Effector CD4-positive, alpha-beta T cell (primary cell): ENCODE measurements around the gene CCDC40.
A peak's percentile ranks its signal among the peaks of the same experiment; 100 is the strongest.

Source experiments
- DNase-seq: peaks from one replicate; pipeline ENCODE4 v3.0.0-alpha.2; 2020

CCDC40 gene

GRCh38 chr17:80002070-80002641, 34.3 kb upstream of the CCDC40 start:
- DNase-seq, result no peak

DNA sequence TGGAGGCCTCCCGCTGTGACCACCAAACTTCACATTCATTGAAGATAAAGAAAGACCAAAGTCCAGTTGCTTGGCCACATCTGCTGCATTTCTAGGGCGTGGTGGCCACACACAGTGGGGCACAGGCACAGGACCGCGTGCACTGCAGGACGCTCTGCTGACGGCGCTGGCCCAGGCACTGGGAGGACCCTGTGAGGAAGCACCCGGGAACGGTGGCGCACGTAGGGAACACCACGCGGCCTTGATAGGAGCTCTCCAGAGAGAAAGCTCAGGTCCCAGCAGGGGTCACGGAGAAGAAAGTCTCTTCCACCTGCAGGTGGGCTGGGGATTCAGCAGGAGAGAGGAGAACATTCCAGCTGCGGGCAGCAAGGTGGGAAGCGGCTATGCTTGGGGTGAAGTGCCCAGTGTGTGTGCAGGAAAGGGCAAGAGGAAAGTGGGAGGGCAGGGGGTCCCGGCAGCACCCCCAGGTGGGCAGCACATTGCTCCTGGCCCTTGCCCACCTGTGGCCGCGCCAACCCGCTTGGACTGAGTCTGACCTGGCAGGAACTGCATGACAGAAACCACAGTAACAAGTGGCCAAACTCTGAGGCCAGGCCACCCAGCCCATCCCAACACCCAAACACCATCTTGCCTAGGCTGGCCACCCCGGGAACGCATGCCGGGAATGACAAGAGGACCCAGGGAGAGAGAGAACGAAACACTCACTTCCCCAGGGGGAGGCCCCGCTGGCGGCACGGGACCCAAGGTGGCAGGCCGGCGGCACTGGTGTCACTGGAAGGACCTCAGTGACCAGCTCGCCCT, 33.6 kb upstream of the CCDC40 start:
- DNase-seq, result no peak

GRCh38 chr17:80003969-80004368, 32.5 kb upstream of the CCDC40 start:
- no peak for DNase-seq

DNA sequence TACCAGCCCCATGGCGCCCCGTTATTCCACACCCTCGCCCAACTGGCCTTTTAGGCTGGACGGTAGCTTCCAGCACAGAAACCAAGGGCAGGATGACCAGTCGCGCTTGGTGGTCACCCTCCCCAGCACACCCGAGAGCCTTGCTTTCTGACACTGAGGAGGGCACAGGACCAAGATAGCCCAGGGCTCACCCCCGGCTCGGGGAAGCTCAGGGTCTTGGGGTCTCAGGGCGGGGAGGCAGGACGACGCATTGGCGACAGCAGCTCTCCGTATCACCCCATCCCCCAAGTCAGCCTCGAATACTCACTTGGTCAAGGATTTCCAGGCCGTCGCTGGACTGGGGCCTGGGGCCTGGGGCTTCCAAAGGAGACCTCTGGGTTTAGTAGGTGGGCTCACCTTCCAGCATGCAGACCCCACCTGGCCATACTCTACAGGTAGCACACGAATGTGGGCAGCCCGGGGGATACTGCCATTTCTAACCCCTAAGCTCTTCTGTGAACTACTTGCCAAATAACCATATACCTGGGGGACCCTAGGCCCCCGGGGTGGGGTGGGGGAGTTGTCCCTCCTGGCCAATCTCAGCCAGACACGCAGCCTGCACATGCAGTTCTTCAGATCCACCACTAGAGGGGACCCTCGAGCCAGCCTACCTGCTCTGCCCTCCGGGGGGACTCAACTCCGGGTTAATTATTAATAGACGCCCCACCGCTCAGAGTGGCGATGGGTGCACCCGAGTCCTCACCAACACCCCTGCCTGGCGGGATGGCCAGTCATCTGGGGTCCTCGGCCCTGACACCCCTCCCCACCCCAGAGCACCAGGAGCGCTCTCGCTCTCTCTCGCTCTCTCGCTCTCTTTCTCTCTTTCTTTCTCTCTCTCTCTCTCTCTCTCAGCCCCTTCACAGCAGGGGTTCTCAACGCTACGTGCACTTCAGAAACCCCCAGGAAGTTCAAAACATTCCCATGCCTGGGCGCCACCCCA, 30.8 kb upstream of the CCDC40 start:
- peak; percentile 54 for DNase-seq

DNA sequence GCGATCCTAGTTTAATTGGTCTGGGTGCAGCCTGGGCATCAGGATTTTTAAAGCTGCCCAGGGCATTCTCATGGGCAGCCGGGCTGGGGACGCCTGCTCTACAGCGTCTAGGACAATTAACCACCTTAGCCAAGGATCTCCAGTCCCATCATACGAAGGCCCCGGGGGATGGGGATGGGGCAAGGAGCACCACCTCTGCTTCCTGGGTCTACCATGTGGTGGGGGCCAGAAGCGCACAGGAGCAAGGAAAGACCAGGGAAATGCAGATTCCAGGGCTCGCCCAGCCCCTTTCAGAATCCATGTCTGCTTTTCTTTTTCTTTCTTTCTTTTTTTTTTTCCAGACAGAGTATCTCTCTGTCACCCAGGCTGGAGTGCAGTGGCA, 30.1 kb upstream of the CCDC40 start:
- no peak for DNase-seq

GRCh38 chr17:80006811-80007752, 29.4 kb upstream of the CCDC40 start:
- DNase-seq, result no peak

DNA sequence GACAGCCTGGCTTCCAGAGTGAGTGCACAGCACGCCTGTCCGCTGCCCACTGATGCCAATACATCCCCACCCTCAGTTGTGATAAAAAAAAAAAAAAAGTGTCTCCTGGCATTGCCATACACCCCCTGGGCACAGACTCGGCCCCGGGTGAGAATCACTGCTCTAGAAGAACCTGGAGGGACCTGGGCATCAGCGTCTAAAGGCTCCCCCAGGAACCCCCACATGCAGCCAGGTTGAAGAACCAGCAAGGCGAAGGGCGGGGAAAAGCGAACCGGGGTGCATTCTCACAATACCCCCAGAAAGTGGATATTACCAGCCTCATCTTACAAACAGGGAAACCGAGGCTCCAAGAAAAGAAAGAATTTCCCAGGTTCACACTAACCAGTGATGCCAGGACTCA, 28.5 kb upstream of the CCDC40 start:
- no peak for DNase-seq

DNA sequence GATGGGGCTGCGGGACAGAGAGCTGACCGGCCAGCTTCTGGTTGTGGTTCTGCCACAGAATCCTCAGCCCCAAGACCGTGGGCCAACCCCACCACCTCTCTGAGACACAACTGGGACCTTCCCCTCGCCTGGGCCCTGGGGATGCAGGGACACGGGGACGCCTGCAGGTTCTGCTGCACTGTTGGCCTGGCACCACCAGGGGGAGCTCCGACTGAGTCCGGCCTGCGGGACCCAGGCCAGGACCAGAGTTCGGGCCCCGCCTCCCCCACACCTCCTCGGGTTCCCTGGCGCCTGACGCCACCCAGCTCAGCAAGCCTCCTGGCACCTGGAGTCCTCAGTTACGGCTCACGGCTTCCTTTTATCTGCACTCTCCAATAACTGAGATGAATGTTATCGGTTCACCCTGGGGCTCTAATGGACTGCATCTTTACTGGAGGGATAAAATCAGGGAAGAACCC, 28.0 kb upstream of the CCDC40 start:
- DNase-seq, result peak; percentile 62

DNA sequence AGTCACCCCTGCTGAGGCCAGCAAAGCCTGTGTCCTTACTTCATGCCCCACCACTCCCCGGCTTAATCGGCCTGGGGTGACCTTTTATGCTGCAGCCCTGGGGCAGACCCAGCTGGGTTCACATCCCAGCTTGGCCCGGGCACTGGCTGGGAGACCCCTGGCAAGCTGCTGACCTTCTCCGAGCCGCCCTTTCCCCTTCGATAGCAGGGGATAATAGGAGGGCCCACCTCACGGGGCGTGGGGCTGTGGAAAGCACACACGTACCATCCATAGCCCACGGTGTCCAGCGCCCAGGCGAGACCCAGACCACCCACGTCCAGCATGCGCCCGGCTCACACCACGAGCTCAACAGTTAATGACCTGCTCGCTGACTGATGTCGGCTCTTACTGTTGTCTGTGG, 27.6 kb upstream of the CCDC40 start:
- no peak for DNase-seq

DNA sequence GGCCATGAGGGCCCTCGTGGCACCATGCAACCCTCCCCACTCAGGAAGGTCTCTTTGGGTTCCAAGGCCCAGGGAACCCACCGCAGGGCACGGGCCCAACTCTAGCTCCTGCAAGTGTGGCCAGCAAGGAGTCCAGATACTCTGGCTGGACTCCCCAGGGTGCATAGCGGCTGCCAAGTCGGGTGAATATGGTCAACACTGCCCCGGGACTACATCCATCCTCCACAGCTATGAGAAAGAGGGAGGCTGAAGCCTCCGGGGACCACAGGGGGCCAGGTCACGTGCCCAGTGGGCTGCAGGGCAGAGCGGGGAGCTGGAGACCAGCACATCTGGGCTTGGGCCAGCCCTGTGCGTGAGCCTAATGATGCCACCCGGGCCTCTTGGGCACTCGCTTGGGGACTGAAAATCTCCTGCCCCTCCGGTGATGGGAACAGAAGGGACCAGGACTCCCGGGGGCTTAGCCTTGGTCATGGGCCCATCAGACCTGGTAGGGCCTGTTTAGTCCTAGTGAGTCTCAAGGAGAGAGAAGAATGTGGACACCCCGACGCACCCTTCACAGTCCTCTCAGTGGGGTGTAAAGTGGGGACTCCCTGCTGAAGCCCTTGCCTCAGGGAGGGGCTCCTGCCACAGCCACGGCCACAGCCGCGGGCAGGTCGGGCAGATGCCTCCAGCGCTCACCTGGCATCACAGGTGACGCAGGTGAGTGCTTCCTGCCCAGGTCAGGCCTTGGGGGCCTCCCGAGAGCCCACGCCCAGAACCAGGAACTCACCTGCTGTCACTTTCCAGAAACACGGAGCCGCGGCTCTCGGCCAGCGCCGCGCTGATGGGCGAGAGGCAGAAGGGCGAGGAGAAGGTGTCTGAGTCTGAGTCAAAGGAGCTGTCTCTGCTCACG, 26.8 kb upstream of the CCDC40 start:
- no peak for DNase-seq

GRCh38 chr17:80010283-80010858, 26.1 kb upstream of the CCDC40 start:
- no peak for DNase-seq

DNA sequence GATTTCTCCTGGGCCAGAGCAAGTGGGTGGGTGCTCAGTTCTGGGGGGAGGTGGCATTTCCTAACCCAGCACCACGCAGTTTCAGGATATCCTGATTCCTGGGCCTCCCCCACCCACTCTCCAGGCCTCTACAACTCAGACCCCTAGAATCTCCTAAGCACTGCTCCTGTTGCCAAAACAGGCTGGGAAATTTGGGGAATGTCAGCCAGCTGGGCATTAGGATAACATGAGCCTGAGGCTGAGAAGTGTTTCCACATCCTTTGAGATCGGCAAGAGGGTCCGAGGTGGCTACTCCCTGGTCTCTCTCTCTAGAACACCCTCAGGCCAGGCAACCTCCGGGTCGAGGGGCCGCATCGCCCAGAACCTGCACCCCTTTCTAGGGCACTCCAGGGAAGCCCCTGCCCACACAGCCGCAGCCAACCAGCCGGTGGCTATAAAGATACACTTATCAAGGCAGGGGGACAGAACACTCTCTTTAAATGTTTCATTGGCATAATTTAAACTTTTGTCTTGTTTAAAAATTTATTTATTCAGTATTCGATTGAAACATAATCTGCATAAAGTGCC, 24.4 kb upstream of the CCDC40 start:
- DNase-seq, result no peak

- DNase-seq, result no peak
Measured at GRCh38 chr17:80012765-80013741, 23.4 kb upstream of the CCDC40 start.

- no peak for DNase-seq
Measured at GRCh38 chr17:80017226-80018010, 19.0 kb upstream of the CCDC40 start.

- no peak for DNase-seq
Measured at GRCh38 chr17:80018917-80019651, 17.4 kb upstream of the CCDC40 start.

DNA sequence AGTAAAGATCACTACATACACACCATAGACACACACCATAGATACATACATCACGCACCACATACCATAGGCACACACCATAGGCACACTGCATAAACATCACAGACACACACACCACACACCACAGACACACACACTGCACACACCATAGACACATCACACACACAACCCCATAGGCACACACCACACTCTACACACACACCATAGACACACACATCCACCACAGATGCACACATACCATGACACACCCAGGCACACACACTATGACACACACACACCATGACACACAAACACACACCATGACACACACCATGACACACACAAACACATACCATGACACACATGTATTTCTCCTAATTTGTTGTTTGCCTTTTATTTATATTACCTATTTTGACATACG, 14.8 kb upstream of the CCDC40 start:
- DNase-seq, result no peak

- no peak for DNase-seq
Measured at GRCh38 chr17:80023481-80024205, 12.8 kb upstream of the CCDC40 start.
